Frontal cortex (tissue), 4 donors: ENCODE data around the gene ARMC8. TPM values are rescaled to one million over a fixed set of nuclear protein-coding genes. Genes with fewer than 3 reads are reported as not detected.

Source experiments
- DNase-seq, 2 donors: peaks; one replicate each; pipeline ENCODE4 v3.0.0; 2012; ENCODE audit warnings: low spot score in 2 of 2
- FAIRE-seq: peaks from 2 replicates; lab custom pipeline; 2012; peaks lifted over from hg19 to GRCh38; lab: Jason Lieb, UNC
- total RNA-seq: library from RNA; depleted of rRNA; stranded (reverse); fragments of >200 nt; gene quantifications from one replicate; pipeline ENCODE4 v1.2.3, GENCODE V29; 2014
- donor health status: control.
- donor health status: control.
- donor health status: control.

Gene ARMC8
- total RNA-seq, 1 donor from 2014 or later: 104 TPM

DNA sequence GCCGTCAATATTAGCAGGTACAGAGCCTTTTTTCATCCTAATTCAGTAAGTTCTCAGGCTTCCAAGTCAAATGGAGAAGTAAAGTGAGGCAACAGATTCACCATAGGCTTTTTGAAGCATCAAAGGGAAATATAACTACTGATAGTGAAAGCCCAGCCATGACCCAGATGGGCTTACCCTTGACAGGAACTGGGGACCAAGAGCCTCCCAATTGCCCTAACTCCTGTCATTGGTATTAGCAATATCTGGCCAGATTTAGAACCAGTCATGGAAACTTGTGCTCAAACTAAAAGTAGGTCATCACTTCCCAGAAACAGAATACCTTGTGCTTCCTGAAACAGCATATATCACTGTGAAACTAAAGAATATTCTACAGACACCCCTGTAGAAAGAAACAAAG lies 109.5 kb downstream of the ARMC8 start:
- DNase-seq (no peak), FAIRE-seq (no peak)

- no peak for DNase-seq
- FAIRE-seq: no peak
These were observed 110.0 kb downstream of the ARMC8 start for GRCh38 chr3:138297059-138297607.

DNA sequence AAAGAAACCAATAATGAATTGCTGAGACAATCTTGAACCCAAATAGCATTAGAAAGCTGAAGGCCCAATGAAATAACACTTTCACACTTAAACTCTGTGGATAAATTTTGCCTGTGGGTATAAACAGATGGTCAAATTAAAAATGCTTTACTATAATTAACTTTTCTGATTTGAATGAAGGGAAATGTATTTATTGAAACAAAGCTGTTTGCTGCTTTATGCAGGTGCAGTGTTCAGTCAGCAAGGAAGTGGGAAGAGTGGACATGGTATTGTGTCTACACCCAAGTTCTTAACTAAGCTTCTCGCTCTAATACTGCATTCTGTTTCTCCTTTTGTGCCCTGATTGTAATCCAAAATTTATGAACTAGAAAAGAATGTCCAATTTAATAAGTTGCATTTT lies 110.8 kb downstream of the ARMC8 start:
- FAIRE-seq: no peak
- no peak for DNase-seq

DNA sequence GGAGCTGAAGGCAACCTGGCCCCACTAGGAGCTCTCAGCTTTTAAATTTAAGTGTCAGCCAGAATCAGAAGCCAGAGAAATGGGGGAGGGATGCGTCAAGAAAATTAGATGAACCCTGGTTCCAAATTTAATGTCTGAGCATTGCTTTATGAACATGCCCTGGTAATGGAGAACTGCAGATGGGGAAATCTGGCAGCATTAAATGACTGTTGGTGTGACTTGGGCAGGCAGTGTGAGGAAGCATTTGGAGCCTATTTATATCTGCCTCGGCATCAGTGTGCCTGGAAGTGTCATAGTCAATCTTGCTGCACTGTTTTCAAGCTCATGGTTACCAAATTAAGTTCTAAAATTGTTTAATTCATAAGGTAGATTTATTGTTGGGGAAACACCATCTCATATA lies 113.5 kb downstream of the ARMC8 start:
- peak in 1 of 2 donors; percentile 27 for DNase-seq
- no peak for FAIRE-seq

GRCh38 chr3:138303474-138303873 lies 116.4 kb downstream of the ARMC8 start:
- FAIRE-seq: no peak
- no peak for DNase-seq

- FAIRE-seq: no peak
- DNase-seq: no peak
These were observed 120.8 kb downstream of the ARMC8 start for GRCh38 chr3:138307899-138308298.

DNA sequence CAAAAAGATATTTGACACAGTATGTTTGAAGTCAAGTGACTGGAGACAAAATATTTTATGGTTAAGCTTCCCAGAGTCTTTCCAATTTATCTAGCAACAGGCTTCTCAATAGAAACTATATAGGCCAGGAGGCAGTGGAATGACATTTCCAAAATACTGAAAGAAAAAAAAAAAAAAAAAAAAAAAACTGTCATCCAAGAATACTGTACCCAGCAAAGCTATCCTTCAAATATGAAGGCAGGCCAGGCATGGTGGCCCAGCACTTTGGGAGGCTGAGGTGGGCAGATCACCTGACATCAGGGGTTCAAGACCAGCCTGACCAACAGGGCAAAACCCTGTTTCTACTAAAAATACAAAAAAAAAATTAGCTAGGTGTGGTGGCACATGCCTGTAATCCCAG lies 121.7 kb downstream of the ARMC8 start:
- DNase-seq (no peak), FAIRE-seq (no peak)

DNA sequence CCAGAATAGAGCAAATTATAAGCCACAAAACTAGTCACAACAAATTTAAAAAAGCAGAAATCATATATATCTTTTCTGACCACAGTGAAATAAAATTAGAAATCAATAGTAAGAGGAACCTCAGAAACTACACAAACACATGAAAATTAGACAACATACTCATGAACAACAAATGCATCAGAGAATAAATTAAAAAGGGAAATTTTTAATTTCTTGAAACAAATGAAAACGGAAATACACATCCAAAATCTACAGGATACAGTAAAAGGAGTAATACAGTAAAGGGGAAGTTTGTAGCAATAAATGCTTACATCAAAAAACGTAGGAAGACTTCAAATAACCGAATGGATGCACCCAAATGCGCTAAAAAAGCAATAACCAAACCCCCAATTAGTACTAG lies 123.4 kb downstream of the ARMC8 start:
- DNase-seq (no peak), FAIRE-seq (peak; percentile 17)

- FAIRE-seq: no peak
- DNase-seq: no peak
These were observed 127.7 kb downstream of the ARMC8 start for GRCh38 chr3:138314751-138315150.

- no peak for DNase-seq
- no peak for FAIRE-seq
These were observed 130.6 kb downstream of the ARMC8 start for GRCh38 chr3:138317687-138318086.

GRCh38 chr3:138323971-138324370 lies 136.9 kb downstream of the ARMC8 start:
- no peak for FAIRE-seq
- DNase-seq: no peak

GRCh38 chr3:138325990-138326389 lies 138.9 kb downstream of the ARMC8 start:
- FAIRE-seq: no peak
- no peak for DNase-seq

GRCh38 chr3:138326866-138327595 lies 139.9 kb downstream of the ARMC8 start:
- DNase-seq (no peak), FAIRE-seq (no peak)

DNA sequence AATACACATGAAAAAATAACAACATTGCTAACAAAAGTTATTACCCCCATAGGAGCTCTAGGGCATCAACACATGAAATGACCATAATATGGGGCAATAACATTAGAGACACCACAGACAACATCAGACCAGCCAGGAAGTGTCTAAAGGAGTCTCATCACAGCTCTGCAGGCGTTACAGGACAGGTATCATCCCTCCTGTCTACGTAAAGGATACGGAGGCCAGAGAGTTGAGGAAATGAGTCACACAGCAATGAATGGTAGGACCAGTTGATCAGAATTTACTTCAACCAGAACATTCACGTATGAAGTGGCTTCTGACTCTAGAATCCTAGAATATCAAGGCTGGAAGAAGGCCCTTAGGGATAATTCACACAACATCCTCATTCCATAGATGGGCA lies 140.7 kb downstream of the ARMC8 start:
- DNase-seq: no peak
- no peak for FAIRE-seq

GRCh38 chr3:138328341-138328740 lies 141.2 kb downstream of the ARMC8 start:
- DNase-seq (no peak), FAIRE-seq (no peak)

DNA sequence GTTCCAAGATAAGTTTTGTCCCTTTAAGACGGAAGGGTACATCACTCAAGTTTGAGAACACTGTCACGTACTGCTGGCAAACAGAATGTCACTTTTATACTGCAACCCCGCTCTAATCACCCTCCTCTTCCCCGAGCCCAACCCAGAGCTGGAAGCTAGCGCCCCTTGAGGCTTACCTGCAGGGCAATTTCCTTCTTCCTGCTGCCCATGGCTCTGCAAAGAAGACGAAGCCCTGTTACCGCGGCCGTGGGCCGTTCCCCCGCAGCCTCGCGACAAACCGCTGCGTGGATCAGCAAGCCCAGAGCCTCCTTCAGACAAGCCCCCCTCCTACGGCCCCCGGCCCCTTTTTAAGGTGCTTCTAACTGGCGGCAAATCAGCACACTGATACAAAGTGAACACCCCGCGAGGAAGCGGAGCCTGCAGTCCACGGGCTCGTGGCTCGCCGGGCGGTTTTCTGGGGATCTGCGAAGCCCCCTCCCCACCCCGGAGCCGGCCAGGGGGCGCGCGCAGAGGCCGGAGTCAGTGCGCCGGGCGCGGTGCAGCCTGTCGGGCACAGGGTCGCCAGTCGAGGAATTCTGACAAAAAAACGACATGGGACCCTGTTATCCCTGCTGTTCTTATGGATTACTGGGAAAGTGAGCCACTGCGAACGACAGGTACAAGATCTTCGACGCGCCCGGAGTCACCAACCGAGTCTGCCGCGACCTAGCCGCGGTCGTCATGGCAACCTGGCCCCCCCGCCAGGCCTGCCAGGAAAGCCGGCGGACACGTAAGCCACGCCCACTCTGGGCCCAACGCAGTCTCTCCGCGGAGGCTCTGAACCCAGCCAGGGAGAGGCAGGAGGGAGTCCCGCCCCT lies 142.3 kb downstream of the ARMC8 start, which contains the start of gene NME9:
TSS of gene NME9 (minus strand) at position 725 of the 857 bp plus-strand sequence. CDS start at position 209, 516 bp downstream.
- DNase-seq (peak; percentile 77 to 91), FAIRE-seq (no peak)

- DNase-seq (no peak), FAIRE-seq (no peak)
These were observed 142.8 kb downstream of the ARMC8 start for GRCh38 chr3:138329984-138330293.

DNA sequence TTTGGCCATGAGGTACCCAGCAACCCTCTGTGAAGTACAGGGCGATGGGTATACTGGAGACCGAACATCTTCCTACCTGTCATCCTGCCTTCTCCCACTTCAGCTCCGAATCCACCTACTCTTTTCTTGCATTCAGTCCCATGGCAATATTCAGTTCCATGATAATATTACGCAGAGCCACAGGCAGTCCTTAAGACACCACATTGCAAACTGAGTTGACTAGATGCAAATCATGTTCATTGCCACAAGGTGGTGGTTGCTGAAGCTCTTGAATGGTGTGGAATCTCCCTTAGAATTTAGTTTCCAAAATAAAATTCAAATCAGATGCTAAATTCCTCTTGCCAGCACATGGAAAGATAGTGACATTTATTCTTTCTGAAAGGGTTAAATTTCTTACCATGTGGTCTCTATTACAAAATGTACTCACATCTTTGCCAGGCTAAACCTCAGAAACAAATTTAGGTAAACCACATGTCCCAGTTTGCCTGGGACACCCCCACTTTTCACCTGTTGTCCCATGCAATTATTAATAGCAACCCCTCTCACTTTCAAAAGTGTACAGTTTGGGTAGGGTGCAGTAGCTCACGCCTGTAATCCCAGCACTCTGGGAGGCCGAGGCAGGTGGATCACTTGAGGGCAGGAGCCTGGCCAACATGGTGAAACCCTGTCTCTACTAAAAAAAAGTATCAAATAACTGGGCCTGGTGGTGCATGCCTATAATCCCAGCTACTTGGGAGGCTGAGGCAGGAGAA lies 144.2 kb downstream of the ARMC8 start:
- DNase-seq: no peak
- FAIRE-seq: no peak

- DNase-seq (peak in 1 of 2 donors; percentile 53), FAIRE-seq (no peak)
These were observed 145.5 kb downstream of the ARMC8 start for GRCh38 chr3:138332472-138333073.

DNA sequence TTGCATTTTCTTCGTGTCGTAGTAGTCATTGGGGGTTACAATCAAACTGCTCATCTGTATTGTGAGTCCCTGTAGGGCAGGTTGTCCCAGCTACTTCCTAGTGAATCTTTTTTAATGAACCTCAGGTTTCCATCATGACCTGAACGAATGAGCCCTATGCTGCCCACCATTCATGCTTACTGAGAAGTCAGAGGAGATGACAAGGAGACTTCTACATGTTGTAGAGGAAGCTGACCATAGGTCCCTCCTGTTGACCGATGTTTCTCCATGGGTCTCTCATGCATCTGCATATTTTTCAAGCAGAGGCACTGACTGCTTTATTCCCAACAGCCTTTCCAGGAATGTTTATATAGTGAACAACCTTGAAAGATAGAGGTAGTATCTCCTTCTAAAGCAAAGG lies 147.5 kb downstream of the ARMC8 start:
- FAIRE-seq: no peak
- no peak for DNase-seq
